Stimulated activated CD4-positive, alpha-beta T cell treated with anti-CD3 and anti-CD28 coated beads, Interleukin-2, amount 100 ng/mL, for 24 hours (primary cell): ENCODE measurements around the gene CUL4B.
"Not testable (repeated sequence)": the region's sequence is repeated elsewhere in the genome, so short reads cannot be mapped to it uniquely, and the experiment has no call there.

Experiments
- DNase-seq, 2 donors: peaks; one replicate each; pipeline ENCODE4 v3.0.0-alpha.2; 2020

CUL4B gene

GRCh38 chrX:120560842-120561633 lies at the start of gene CUL4B:
Gene CUL4B, minus strand, starts transcription at chrX:120560962. Its CDS starts 324 bp downstream, at chrX:120560638.
- peak; percentile 86 to 90 for DNase-seq

DNA sequence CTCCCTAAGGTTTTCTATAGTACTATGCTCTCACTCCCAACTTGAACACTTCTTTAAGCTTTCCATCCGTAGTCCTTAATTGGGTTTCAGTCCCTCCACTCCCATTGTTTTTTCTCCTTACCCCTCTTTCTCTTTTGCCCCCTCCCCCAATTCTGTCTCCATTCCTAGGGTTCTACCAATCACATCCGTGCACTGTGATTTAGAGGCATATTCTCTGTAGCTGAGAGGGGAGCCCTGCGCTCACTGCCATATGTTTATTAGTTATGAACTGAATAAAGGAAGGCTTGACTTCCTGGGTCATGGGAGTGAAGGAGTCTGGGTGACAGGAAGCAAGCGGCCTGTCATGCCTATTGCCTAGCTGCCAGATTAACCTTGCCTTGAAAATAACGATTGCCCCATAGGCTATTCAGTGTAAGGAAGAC lies 43.6 kb upstream of the CUL4B start:
- DNase-seq = peak; percentile 18 to 22

DNA sequence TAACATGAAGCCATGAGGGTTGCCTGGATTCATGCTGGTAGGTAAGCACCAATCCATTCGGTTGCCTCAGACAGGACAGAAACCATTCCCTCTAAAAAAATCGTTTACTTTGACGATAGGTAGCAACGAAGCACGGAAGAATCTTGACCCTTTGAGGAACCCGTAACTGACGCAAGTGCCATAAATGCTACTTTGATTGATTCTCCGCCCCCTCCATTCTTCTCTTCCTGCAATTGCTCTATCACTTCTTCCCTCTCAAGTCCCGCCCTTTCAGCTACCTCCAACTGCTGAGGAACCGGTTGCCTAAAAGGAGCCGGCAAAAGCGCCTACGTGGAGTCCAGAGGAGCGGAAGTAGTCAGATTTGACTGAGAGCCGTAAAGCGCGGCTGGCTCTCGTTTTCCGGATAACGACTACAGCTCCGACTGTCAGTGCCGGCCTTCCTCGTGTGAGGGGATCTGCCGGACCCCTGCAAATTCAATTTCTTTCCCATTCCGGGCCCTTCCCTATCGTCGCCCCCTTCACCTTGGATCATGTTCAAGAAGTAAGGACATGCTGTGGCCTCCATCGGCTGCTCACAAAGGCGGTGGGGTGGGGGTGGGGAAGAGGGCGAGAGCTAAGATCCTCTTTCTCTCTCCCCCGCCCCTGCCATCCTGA lies 43.1 kb upstream of the CUL4B start, which contains the start of gene MCTS1:
MCTS1 (plus strand) TSS at position 395 of the 654 bp plus-strand sequence; CDS start at position 531, 136 bp downstream.
- DNase-seq = peak; percentile 74 to 77

GRCh38 chrX:120585702-120586101 lies 24.9 kb upstream of the CUL4B start:
- DNase-seq = no peak

GRCh38 chrX:120575379-120576114 lies 14.8 kb upstream of the CUL4B start:
- DNase-seq = no peak

DNA sequence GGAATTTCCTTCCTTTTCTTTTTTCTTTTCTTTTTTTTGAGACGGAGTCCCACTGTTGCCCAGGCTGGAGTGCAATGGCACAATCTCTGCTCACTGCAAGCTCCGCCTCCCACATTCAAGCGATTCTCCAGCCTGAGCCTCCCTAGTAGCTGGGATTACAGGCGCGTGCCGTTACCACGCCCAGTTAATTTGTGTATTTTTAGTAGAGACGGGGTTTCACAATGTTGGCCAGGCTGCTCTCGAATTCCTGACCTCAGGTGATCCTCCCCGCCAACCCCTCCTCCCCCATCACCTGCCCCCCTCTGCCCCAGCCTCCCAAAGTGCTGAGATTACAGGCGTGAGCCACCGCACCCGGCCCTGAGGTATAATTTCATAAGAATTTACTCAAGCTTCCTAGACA lies 13.0 kb upstream of the CUL4B start:
- not testable (repeated sequence) for DNase-seq

GRCh38 chrX:120570011-120570600 lies 9.3 kb upstream of the CUL4B start:
- no peak for DNase-seq

DNA sequence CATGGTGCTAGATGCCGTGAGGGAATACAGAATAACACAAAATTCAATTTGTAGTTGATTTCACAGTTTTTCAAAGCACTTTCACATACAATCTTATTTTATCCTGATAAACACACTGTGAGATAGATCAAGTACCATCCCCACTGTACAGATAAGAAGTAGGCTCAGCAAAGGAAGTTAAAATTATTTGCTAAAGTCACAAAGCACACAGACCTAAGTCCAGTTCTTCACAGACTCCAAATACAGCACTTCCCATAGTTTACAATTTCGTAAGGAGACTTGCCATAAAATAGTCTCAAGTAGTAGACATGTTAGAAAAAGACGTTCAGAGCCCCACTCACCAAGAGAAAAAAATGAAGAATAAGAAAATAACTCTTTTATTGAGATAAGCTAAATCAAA lies 7.8 kb upstream of the CUL4B start:
- DNase-seq = no peak

DNA sequence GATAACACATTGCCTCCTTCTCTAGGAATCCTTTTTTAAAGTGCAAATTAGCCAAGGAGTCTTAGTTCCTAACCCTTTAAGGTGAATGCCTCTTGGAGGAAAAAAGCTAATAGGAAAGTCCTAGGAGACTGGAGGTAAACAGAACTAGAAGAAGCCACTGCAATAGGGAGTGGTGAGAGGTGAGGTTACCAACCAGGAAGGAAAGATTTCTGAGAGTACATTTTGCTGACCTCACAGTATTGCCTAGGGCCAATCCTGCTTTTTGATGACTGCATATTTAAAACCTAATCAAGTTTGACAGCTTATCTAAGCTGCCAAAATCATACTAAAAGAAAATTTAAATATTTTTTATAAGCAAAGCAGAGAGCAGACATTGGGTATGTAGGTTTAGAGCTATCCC lies 7.3 kb upstream of the CUL4B start:
- DNase-seq = no peak

- DNase-seq = no peak
These were observed 6.1 kb upstream of the CUL4B start for GRCh38 chrX:120566817-120567216.

DNA sequence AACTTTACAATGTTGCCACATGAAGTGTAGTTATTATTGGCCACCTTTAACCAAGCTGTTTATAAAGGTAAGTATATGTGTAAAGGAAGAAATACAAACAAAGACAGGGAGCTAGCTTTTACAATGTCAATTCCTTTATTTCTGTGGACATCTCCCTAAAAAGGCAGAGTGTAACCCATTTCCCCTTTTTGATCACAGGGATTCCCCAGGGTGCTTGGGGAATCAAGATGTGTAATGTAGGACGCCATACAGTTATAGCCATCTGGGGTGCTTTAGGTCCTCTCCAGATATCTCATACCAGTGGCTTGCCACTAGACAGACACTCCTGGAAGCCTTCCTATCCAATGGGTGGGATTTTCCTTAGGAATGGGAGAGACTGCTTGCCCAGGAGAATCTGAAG lies 4.2 kb upstream of the CUL4B start:
- DNase-seq = no peak

DNA sequence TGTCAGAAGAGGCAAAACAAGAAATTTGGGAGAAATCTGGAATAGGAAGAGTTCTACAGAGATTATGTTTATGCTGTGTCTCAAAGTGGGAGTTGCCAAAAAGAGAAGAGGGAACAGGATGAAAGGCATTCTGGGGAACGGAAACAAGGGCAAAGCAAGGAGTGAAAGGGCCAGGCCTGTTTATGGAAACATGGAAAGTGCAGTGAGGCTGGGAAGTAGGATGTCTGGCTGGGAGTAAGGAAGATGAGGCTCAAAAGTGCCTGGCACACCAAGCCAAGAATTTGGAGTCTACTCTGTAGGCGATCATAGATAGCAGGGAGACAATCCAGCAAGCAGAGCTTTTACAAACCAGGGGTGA lies 1.8 kb upstream of the CUL4B start:
- no peak for DNase-seq

DNA sequence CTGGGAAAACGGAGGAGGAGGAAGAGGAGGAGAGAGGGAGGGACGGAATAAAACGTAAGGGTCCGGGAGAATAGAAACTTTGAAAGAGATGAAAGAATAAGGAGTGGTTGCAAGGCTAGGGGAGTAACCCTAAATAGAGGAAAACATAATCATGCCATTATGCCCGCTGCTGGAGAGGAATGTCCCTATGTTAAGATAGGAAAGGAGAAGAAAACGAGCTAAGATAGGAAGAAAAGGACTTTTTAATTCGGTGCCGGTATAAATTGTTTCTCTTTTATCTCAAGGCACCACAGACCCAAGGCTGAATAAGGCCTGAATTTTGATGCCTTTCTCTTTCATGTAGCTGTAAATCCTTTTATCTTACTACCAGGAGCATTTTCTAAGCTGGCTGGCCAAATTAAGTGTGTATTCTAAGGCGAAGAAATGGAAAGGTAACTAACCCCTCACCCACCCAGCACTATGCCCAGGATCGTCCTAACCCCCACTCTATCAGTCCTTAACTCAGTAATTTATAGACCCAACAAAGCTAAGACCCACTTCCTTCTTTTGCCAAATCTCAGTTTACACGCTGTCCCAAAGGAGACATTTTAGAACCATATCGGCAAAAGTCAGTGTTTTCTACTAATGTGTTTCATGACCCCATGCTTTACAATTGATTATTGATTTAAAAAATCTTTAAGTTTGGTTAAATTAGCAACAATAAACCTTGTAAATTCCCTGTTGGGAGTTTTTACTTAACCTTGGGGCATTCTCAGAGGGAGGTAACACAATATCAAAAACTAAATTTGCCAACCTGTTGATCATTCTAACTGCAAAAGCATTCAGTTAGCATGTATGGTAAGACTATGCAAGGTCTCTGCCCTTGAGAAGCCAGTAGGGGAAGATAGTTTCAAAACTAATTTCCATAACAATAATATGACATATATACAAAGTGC lies 1.1 kb upstream of the CUL4B start:
- no peak for DNase-seq

- peak; percentile 31 to 48 for DNase-seq
These were observed 339 bp downstream of the CUL4B start for GRCh38 chrX:120560405-120560841.

- no peak for DNase-seq
These were observed 958 bp downstream of the CUL4B start for GRCh38 chrX:120559804-120560203.

- no peak for DNase-seq
These were observed 4.5 kb downstream of the CUL4B start for GRCh38 chrX:120556251-120556650.

DNA sequence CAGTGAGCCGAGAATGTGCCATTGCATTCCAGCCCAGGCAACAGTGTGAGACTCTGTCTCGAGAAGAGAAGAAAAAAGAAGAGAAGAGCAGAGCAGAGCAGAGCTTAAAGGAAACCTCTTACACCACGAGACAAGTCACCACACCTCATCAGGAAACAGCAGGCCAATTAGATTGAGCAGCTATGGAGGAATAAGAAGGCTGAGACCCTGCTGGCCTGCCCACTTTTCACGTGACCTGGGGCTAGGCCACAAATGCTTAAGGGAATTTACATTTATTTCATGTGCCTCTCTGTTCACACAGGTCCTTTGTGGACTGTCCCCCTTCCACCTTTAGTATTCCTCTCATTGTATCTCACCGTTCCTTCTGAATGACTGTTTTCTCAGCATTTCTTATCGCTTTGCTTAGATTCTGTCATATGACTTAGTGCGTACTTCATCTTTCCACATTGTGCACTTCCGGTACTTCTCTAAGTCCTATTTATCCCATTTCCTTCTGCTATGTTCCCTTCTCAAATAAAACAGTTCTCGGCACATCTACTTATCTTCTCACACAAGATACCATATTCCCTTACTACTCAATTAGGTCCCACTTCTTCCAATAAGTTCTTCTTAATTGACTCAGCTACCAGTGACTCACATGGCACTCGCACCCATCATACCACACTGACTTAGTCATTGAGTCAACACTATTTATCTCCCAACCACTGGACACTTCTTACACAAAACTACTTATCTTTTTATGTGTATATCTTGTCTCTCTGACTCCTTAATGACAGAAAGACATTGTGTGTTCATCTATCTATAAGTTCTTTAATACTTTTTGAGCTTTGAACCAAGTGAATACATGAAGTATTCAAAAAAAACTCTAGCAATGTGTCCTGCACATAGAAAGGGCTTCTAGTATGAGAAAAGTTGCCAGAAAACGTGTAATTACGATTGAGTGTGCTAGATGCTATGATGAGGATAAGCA lies 11.0 kb downstream of the CUL4B start:
- DNase-seq = peak; percentile 9 to 21

- DNase-seq = no peak
These were observed 24.7 kb downstream of the CUL4B start for GRCh38 chrX:120536061-120536460.

- no peak for DNase-seq
These were observed 26.2 kb downstream of the CUL4B start for GRCh38 chrX:120534413-120535205.

GRCh38 chrX:120522820-120523219 lies 37.9 kb downstream of the CUL4B start:
- no peak for DNase-seq
